Activated naive CD8-positive, alpha-beta T cell treated with anti-CD3 and anti-CD28 coated beads, Interleukin-2, amount 50 U/mL, for 16 hours (primary cell): ENCODE data around the gene CEP63.

Experiments used
- DNase-seq: peaks from one replicate; pipeline ENCODE4 v3.0.0-alpha.2; 2020; ENCODE audit warnings: low read depth, low spot score

CEP63 gene

DNA sequence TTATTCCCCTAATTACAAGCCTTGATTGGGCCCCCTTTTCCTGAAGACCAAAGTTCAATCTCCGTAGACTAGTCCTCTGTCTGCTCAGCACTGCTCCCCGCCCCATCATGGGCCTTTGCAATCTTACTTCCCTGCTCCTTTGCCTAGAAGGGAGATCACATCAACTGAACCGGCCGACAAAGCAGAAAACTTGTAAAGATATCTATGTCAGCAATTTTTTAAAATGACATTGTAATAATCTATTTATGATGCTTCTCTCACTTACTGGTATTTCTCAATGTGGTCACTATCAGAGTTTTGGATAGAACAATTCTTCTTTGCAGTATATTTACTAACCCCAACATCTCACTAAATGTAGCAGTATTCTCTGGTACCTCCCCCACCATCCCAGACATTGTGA is 17.3 kb upstream of the CEP63 start:
- no peak for DNase-seq

DNA sequence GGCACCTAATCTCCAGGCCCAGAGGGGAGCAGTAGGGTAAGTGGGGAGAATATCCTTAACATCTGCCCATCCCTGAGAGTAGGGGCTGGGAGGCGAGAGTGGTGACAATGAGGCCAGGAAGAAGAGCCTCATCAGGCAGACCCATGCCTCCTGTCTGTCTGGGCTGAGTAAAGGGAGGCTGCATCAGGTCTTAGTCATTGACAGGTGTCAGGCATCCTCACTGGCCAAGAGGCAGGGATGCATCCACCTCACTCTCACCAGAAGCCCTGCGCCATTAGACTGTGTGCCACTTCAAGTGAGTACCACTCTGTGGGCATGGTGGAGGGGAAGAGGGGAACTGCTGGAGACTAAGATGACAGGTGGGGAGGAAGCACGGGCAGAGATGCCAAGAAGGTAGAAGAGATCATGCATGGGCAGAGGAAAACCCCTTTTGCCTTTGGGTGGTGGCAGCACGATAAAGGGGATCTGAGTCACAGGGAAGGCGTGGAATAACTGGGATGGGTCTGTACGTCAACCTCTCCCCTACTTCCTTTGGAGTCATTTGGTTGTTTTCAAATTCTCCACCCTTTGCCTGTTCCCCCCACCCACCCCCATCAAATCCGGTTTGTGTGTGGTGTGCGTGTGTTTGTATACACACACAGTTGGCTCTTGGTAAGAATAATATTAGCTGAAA is 14.2 kb upstream of the CEP63 start:
- DNase-seq: no peak

DNA sequence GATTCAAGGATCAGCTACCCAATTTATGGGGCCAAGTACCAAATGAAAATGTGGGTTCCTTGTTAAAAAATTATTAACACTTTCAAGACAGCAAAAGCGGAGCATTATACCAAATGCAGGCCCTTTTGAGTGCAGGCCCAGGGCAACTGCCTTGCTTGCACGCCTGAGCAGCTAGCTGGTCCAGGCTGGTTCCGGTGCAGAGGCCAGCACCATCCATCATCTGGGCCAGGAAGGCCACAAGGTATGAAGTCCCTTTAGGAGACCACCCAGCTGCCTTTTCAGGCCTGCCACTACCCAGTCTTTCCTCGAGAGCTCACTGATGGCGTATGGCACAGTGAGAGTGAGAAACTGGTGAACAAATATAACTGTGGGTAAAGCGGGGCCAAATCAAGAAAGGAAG is 13.0 kb upstream of the CEP63 start:
- DNase-seq: no peak

DNA sequence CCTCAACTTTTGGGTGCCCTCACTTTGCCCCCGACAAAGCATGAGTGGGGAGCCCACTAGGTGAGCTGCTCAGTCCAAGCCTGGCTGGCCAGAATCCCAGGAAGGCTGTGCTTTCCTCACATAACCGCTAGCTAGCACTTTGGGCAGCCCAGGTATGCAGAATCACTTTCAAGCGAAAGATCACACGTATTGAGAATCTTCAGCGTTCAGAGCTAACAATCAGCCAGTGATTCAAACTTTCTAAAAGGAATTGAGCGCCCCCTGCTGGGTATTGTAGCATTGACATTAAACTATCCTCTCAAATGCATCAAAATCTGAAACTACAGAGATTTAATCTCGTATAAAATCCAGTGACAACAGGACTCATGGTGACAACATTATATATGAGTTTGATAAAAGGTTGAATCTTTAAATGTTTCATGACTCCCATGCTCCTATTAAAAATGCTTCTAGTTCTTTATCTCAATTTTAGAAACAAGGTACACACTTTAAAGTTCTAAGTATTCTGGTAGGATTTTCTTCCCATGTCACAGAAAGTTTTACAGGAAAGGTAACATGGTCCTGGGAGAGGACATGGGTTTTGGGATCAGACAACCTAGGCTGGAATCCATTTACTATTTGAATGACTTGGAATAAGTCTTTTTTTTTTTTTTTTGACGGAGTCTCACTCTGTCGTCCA is 11.8 kb upstream of the CEP63 start:
- DNase-seq: peak; percentile 67

DNA sequence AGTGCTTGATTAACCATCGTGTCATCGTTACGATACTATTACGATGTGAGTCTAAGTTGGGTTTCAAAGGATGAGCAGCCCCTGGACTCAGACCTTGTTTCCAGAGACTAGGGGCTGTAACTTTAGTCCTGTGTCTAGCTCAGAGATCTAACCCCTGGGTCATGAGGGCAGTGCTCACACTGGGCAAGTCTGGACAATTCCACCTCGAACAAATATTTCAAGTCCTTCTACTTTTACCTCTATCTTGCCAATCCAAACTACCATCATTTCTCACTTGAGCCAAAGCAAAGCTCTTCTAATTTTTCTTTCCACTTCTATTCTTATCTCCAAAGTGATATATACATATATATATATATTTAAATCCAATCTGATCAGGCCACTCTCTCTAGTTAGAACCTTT is 10.9 kb upstream of the CEP63 start:
- no peak for DNase-seq

DNA sequence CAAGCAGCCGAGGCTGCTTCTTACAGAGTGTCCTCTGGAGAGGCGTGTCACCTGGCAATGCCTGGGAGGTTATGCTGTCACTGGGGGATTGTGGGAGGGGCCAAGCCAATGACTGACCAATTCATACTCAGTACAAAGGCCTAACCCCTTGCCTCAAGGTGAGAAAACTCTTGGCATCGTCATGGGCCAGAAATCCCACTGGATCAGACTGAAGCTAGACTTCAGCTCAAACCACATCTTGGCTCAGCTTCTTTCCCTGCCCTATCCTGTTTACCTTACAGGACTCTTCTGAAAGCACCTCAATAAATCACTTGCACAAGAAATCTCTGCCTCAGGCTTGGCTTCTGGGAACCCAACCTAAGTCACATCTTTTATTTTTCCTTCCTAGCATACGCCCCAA is 9.6 kb upstream of the CEP63 start:
- DNase-seq: no peak

DNA sequence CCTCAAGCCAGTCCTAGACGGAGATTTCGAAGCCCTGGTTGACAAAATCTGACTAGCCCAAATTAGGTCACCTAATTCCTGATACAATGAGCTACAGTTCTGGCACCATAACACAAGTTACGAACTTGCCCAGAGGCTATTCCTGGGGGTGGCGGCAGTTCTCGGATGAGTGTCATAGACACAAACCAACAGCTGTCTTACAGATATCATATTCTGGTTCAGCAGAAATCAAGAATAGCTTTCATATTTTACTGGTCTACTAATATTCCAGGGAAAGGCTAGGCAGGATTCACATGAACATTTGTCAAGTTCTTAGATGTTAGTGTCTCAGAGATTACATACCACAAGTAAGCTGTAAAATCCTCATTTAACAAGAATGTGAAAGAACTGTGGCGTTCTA is 8.9 kb upstream of the CEP63 start:
- DNase-seq: no peak

DNA sequence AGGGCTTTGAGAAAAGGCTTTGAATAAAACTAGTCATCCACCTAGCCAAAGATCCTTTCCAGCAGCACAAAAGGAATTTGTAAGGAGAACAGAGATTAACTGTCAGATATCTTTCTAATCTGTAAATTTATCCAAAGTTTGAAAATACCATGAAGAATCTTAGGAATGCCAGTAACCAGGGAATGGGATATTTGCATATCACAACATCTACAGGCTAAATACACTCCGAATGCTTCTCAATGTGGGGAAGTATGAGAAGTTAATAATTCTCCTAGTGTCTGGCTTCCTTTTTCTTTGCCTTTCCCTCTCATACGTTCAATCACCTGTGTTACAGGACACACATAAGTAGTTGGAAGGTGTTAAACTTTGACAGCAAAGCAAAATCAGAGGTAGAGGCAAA is 7.9 kb upstream of the CEP63 start:
- no peak for DNase-seq

DNA sequence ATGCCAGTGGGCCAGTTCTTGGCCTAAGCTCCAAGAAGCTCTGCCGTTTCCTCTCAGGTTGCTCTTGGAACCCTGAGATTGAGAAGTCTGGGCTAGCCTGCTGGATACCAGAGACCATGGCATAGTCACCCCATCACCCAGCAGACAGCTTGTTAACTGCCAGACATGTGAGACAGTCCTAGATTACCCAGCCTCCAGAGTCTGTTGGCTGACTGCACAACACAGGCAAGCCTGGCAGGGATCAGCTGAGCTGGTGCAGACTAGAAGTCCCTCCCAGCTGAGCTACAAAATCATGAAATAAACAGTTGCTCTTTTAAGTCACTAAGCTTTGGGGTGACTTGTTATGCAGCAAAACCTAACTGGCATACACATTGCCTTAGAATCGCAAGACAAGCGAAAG is 5.3 kb upstream of the CEP63 start:
- no peak for DNase-seq

DNA sequence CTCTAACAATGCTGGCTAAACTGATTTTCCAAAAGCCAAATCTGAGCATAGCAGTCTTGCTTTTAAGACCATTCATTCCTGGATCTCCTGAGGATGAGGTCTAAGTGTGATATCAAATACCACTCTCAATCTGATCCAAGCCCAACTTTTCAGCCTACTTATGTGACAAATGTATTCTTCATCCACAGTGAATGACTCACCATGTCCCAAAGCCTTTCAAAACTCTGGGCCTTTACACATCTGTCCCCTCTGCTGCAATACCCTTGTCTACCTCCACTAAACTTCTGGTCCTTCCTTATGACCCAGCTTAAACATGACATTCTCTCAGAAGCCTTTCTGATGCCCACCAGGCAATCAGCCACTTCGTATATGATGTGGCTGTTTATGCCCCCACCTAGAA is 4.7 kb upstream of the CEP63 start:
- DNase-seq: no peak

DNA sequence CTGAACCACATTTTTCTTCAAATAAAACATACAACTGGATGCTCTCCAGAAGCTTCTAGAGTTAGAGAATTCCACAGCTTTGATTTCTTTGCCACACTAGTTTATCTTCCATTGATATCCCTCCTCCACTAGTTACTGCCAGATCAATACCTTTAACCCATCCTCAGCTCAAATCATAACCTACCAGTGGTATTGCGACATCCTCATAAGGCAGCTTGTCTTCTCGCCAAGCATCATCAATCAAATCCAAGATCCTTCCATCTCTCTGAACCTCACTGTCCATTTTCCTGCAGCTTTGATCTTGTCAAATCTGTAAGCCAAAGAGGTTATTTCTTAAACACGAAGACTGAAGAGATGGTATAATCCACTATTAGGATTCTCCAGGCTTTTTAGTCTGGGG is 3.2 kb upstream of the CEP63 start:
- no peak for DNase-seq

DNA sequence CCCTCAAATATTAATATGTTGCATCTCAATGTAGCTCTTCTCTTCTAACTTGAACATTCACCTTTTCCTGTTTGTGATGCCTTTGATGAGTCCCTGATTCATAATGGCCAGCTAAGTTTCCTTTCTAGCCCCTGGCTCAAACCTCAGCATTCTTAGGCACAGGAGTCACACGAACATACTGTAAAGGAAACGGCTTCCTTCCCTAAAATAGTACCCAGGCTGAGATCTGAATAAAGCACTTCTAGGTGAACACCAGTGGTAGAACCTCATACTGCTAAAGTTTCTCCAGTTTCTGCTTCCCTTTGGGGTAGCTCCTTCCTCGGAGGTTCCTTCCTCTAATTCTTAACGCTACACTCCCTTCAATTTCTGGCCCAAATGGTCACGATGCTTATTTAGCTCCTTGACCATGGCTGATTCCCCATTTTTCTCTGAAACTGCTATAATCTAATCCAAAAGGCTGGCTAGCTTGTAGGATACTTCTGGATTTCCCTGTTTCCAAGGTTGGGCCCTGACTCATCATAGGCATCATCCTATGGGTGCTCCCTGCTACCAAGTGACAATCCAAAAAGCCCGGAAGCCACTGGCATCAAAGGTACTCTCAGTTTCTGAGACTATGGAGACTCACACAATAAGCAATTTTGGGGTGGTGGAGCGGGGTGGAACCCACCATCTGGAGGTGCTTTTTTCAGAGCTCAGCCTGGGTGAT is 2.5 kb upstream of the CEP63 start:
- DNase-seq: no peak

DNA sequence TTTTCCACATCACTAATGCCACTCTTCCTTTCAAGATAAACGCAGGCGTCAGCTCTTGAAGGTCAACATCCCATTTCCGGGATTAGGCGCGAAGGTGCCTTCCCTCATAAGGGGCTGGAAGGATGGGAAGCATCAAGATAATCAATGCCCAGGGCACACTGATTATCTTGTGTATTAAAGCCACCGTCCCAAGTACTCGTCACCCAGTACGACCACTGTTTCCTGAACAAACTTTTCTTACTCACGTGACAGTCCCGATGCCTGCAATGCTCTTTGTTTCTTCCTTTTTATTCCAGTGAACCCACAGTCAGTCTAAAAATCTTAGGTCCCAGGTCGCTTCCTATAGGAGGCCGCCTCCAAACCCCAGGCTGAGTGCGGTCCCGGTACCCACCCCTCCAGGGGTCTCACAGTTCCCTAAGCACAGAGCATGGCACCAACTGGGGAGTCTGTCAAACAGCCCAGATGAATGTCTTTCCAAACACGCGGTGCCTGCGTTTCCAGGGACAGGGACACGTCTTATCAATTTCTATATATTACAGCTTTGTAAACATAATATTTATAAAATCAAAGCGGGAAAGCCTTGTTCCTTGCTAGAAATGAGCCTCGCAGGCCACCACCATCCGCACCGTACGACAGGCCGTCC is 661 bp upstream of the CEP63 start:
- DNase-seq: peak; percentile 80

DNA sequence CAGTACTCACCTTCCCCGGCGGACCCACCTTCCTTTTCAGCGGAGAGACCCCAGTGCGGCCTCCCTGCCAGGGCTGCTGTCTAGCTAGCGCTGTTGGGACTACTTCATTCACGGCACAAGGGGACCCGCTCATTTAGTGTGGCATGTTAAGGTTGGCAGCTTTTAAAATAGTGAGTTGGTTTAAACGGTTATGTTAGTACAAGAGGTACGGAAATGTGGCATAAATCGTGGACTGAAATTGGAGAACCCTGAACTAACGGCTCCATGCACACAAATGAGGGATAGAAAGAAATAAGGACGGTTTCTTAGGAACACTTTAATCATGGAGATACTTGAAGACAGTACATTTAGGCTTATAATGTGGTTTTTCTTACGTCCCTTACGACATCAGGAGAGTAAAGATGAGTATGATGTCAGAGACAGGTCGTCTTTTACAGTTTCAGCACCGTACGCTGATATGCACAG is 752 bp downstream of the CEP63 start:
- DNase-seq: no peak

DNA sequence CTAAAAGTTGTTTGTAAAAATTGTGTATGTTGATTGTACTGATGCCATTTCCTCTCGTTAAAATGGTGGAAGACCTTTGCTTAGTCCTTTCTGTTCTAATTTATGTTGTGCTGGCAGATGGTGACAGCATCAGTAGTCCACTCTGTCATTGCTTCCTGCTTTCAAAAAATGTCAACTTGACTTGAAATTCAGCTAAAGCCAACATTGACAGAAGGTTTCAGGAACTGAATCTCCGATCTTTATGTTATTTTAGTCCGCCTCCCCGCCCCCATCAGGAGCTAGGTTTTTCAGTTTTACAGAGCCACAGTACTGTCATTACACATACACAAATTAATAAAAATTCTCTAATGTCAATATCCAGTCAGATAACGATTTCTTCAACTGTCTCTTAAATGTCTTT is 1.5 kb downstream of the CEP63 start:
- no peak for DNase-seq

DNA sequence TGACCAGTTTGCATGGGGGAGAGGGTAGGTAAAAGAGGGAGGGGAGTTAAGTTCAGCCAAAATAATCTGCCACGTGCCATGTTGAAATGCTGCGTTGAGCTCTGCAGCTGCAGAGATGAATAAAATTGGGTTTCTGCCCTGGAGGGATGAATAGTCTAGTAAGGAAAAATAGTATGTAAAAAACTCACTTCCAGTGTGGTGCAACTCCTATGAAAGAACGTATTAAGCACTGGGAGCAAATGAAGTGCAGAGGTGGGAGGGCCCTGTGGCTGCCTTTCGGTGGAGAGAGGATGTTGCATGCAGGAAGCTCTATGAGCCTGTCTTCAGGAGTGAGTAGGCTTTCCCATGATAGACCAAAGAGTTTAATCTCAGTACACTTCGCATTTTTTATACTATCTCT is 8.6 kb downstream of the CEP63 start:
- no peak for DNase-seq

DNA sequence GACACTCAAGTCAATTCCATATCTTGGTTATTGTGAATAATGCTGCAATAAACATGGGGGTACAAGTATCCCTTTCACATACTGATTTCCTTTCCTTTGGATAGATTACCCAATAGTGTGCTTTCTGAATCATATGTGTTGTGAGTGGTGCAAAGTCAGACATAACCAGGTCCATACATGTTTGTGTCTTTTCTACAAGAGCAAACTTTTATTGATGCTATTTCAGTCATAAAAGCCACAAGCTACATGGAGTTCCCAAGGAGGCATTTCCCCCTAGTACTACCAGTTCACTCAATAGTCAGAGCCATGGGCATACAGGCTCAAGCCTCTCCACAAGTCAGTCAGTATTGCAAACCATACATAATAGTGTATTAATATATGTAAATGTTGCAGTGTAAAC is 10.1 kb downstream of the CEP63 start:
- no peak for DNase-seq

DNA sequence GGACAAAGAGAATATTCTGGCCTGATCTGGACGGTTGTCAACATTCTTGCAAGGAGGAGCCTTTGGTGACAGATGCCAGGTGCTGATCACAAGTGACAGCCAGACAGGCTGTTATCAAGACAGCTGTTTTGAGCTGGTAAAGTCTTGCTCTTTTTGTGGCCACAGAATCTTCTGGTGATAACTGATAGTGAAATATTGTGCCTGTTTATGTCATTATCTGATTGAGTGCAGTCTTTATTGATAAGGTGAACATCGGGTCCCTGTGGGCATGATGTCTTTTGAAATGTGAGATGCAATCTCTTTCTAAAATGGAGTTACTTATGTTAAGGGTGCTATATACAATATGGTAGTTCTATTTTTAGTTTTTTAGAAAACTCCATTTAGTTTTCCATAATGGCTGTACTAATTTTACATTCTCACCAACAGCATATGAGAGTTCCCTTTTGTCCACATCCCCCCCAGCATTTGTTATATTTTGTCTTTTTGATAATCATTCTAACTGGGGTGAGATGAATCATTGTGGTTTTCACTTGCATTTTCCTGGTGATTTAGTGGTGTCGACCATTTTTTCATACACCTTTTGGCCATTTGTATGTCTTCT is 10.7 kb downstream of the CEP63 start:
- DNase-seq: no peak

DNA sequence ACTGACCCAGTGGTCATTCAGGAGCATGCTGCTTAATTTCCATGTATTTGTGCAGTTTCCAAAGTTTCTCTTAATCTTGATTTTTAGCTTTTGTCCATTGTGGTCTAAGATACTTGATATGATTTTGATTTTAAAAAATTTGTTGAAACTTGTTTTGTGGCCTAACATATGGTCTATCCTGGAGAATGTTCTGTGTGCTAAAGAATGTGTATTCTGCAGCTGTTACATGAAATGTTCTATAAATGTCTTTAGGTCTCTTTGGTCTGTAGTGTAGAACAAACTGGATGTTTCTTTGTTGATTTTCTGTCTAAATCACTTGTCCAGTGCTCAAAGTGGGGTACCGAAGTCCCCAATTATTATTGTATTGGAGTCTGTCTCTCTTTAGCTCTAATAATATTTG is 17.4 kb downstream of the CEP63 start:
- DNase-seq: no peak

DNA sequence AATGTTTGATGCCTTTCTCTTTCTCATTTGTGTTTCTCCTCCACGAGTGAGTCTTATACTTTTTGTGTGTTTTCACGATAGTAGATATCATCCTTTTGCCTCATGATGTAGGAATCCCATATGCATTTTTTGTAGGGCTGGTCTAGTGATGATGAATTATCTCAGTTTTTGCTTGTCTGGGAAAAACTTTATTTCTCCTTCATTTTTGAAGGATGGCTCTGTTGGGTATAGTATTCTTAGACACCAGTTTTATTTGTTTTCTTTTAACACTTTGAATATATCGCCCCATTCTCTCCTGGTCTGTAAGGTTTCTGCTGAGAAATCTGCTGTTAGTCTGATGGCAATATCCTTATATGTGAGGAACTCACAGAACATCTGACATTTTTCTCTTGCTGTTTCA is 18.3 kb downstream of the CEP63 start:
- DNase-seq: no peak

DNA sequence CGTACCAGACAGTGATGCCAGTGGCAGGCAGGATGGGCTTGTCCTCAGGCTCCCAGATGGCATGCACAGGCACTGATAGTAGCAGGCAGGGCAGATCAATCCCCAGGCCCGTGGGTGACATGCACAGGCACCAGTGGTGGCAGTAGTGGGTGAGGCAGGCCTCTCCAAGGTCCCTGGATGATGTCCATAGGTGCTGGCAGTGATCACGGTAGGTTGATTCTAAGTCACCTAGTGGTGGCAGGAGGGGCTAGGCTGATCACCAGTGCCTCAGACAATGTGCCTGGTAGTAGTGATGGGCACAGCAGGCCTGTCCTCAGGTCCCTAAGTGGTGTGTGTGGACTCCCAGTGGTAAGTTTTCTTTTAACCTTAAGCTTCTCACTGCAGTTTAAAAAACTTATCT is 19.6 kb downstream of the CEP63 start:
- DNase-seq: no peak

DNA sequence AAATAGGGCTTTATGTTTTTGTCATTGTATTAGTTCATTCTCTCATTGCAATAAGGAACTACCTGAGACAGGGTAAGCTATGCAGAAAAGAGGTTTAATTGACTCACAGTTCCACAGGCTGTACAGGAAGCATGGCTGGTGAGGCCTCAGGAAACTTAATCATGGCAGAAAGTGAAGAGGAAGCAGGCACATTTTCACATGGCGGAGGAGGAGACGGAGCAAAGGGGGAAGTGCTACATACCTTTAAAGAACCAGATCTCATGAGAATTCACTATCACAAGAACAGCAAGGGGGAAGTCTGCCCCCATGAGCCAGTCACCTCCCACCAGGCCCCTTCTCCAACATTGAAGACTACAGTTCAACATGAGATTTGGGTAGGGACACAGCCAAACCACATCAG is 25.6 kb downstream of the CEP63 start:
- no peak for DNase-seq
